HG02840 (cell line): Measurements from ENCODE around the gene SUPT7L.
"Not testable (repeated sequence)": the region's sequence is repeated elsewhere in the genome, so short reads cannot be mapped to it uniquely, and the experiment has no call there.

ENCODE experiments used
- ATAC-seq: cut with Tn5 transposase; IDR thresholded peaks from one replicate; pipeline ENCODE4 v1.9.1; 2021; ENCODE audit warnings: mild to moderate bottlenecking, moderate library complexity, moderate number of reproducible peaks; ENCODE audit not compliant: unreplicated experiment, low FRiP score

SUPT7L gene

GRCh38 chr2:27685577-27685976, 22.2 kb upstream of the SUPT7L start:
- ATAC-seq: no peak

GRCh38 chr2:27685006-27685405, 21.6 kb upstream of the SUPT7L start:
- ATAC-seq: not testable (repeated sequence)

GRCh38 chr2:27683390-27684071, 20.1 kb upstream of the SUPT7L start:
- no peak for ATAC-seq

- ATAC-seq: not testable (repeated sequence)
Observed at GRCh38 chr2:27682334-27682771, 18.9 kb upstream of the SUPT7L start.

- no peak for ATAC-seq
Observed at GRCh38 chr2:27681841-27682240, 18.4 kb upstream of the SUPT7L start.

- no peak for ATAC-seq
Observed at GRCh38 chr2:27680571-27680970, 17.2 kb upstream of the SUPT7L start.

- no peak for ATAC-seq
Observed at GRCh38 chr2:27672723-27673486, 9.5 kb upstream of the SUPT7L start.

- no peak for ATAC-seq
Observed at GRCh38 chr2:27671235-27671634, 7.8 kb upstream of the SUPT7L start.

- ATAC-seq: no peak
Observed at GRCh38 chr2:27667446-27667845, 4.0 kb upstream of the SUPT7L start.

GRCh38 chr2:27664622-27665363, 1.4 kb upstream of the SUPT7L start:
- no peak for ATAC-seq

GRCh38 chr2:27664154-27664574, 750 bp upstream of the SUPT7L start:
- no peak for ATAC-seq

- ATAC-seq: no peak
Observed at GRCh38 chr2:27661371-27661770, 2.0 kb downstream of the SUPT7L start.

GRCh38 chr2:27655155-27655951, 8.1 kb downstream of the SUPT7L start:
- no peak for ATAC-seq

GRCh38 chr2:27653397-27653796, 10.0 kb downstream of the SUPT7L start:
- no peak for ATAC-seq

- no peak for ATAC-seq
Observed at GRCh38 chr2:27652790-27653189, 10.6 kb downstream of the SUPT7L start.

- ATAC-seq: no peak
Observed at GRCh38 chr2:27652341-27652740, 11.1 kb downstream of the SUPT7L start.

GRCh38 chr2:27651056-27651455, 12.4 kb downstream of the SUPT7L start:
- no peak for ATAC-seq

GRCh38 chr2:27647737-27648136, 15.7 kb downstream of the SUPT7L start:
- ATAC-seq: no peak

- ATAC-seq: no peak
Observed at GRCh38 chr2:27647289-27647688, 16.1 kb downstream of the SUPT7L start.

GRCh38 chr2:27645197-27645596, 18.2 kb downstream of the SUPT7L start:
- ATAC-seq: no peak
